Activated CD4-positive, CD25-positive, alpha-beta regulatory T cell (primary cell): ENCODE measurements around the gene FMC1.
"Not testable (repeated sequence)": the region's sequence is repeated elsewhere in the genome, so short reads cannot be mapped to it uniquely, and the experiment has no call there.

Source experiments
- DNase-seq, 4 experiments: peaks; one replicate each; lab custom pipeline; 2025; lab: John Stamatoyannopoulos, UW

FMC1 gene, protein sequence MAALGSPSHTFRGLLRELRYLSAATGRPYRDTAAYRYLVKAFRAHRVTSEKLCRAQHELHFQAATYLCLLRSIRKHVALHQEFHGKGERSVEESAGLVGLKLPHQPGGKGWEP

GRCh38 chr7:139341058-139341775, at the start of gene FMC1:
Gene FMC1, plus strand, starts transcription at chr7:139341337. Its CDS starts 48 bp downstream, at chr7:139341385.
- DNase-seq = peak; percentile 67 to 75 (median 70)

- DNase-seq = no peak
Observed at GRCh38 chr7:139292821-139293220, 48.3 kb upstream of the FMC1 start.

GRCh38 chr7:139293534-139293933, 47.6 kb upstream of the FMC1 start:
- no peak for DNase-seq

- no peak for DNase-seq
Observed at GRCh38 chr7:139294241-139294640, 46.9 kb upstream of the FMC1 start.

DNA sequence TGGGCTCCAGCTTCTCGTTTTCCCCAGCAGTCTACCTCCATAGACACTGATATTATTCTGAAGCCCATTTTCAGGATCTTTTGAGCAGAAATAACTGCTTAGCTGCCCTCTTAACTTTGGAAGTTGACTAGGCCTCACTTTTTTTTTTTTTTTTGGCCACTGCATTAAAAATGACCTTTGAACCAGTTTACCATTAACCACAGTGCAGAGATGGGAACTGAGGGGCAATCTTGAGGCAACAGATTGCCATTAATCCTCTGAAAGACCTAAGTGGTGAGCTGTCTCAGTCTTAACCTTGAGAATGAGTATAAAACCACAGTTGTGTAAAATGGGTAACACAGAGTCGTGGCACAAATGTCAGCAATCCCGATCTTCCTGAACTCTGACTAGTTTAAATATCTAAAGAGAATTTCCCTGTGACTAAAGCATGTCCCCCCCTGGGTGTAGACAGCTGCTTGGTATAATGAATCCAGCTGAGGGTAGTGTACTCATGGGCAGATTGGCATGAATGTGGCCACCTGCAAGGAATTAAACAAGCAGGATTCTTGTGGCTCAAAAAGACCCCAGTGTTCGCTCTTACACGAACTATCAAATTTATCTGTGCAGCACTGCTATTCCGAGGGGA, 46.1 kb upstream of the FMC1 start:
- DNase-seq = no peak

GRCh38 chr7:139297795-139298194, 43.3 kb upstream of the FMC1 start:
- DNase-seq = no peak

DNA sequence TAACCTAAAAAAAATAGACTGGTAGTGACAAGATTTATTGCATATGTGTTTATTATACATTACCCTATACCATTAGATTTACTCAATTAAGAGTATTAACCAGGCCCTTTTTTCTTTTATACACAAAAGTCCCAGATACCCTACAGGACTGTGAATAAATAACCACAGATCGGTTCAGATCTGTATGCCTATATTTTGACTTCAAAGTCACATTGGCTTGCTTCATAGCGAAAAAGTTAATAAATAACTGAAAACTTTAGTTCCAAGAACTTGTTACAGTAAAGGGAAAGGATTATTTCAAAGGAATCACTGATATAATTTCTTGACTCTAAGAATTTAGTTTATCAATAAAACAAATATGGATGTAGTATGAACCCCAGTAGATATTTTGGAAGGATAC, 41.8 kb upstream of the FMC1 start:
- no peak for DNase-seq

DNA sequence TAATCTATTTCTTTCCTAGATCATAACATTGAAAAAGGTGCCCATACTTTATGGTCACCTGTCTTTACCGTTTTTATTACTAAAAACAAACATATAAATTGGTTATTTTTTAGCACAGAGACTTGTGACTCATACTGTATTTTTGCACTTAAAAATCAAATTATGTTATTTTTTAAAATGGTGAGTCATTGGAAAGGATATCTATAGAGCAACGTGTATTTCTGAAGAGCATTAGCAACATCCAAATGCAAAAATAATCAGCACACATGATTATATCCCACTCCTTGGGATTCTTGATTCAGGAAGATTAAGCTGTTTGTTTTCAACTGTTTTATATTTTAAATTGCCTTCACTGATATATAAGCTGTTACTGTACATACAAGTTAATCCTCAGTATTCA, 40.7 kb upstream of the FMC1 start:
- no peak for DNase-seq

- DNase-seq = no peak
Observed at GRCh38 chr7:139304517-139304916, 36.6 kb upstream of the FMC1 start.

- DNase-seq = no peak
Observed at GRCh38 chr7:139317939-139318505, 23.1 kb upstream of the FMC1 start.

DNA sequence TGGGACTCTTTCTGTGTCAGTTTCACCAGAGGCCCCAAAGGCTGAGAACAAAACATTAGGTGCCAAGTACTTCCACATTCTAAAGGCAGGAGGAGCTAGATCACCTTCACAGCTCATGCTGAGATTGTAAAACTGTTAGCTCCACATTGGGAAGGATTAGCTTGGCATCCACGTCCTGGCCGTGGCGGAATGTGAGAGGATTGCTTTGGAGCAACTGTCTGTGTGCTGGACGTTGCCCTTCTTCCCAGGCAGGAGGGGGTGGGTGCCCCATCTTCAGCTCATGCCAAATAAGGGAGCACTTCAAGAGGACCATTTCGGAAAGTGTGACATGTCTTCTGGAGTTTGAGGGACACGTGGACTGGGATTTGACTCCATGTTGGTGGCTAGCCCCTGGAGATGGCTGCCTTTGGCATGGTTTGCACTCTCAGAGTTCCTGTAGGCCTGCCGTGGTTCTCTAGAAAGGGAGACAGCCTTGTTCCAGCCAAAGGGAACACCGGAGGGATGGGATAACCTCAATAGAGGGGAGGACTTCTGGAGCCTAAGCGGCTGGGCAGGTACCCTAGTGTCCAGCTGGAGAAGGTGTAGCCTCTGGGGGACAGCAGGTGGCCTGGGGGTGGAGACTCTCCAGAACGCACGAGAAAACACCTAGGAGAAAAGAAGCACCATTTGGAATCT, 19.9 kb upstream of the FMC1 start:
- DNase-seq = no peak

DNA sequence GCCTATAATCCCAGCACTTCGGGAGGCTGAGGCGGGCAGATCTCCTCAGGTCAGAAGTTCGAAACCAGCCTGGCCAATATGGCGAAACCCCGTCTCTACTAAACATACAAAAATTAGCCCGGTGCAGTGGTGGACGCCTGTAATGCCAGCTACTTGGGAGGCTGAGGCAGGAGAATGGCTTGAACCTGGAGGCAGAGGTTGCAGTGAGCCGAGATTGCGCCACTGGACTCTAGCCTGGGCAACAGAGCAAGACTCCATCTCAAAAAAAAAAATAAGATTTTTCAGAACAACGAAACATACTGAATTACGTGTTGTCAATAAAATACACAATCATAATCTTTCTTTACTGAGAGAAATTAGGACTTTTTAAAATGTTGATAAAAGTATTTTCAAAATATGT, 16.4 kb upstream of the FMC1 start:
- DNase-seq = not testable (repeated sequence)

DNA sequence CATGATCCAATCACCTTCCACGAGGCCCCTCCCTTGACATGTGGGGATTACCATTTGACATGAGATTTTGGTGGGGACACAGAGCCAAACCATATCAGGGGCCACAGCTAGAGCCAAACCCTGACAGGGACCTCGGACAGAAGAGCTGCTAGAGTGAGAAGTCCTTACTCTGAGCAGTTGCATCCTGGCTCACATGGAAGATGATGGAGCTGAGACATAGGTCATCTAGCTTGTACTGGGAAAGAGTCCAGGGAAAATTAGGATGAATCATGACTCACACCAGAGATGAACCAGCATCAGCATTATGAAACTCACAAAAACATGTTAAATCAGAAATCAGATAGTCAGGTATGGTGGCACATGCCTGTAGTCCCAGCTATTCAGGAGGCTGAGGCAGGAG, 12.8 kb upstream of the FMC1 start:
- DNase-seq = no peak

DNA sequence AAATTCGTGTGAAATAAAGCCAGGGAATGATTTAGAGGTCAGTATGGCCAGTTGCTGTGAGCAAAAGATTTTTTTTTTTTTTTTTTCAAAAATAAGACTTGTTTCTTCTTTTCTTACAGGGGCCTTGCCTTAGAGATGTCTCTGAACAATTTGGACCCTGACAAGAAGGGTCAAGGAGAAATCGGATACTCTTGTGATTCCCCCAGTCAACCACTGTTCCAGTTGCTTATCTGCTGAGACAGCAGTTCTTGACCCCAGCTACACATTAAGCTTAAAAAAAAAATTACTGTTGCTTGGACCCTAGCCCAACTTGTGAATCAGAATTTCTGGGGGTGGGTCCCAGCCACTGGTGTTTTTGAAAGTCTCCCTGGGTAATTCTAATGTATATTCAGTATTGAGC, 12.0 kb upstream of the FMC1 start:
- DNase-seq = no peak

DNA sequence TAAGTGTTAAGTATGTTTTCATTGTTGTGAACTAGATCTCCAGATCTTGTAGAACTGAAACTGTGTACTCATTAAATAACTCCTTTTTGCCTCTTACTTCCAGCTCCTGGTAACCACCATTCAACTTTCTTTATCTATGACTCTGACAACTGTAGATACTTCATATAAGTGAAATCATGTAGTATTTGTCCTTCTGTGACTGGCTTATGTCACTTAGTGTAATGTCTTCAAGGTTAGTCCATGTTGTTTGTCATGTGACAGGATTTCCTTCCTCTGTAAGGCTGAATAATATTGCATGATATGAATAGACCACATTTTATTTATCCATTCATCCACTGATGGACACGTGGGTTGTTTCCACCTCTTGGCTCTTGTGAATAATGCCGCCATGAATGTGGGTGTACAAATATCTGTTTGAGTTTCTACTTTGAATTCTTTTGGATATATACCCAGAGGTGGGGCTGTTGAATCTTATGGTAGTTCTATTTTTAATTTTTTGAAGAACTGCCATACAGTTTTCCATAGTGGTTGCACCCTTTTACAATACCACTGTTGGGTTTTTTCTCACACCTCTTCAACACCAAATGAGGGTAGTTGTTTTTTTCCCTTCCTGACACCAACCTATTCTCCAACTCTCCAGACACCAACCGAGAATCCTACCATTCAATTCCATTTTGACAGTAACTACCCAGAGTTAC, 10.7 kb upstream of the FMC1 start:
- no peak for DNase-seq

GRCh38 chr7:139332697-139333359, 8.3 kb upstream of the FMC1 start:
- no peak for DNase-seq

DNA sequence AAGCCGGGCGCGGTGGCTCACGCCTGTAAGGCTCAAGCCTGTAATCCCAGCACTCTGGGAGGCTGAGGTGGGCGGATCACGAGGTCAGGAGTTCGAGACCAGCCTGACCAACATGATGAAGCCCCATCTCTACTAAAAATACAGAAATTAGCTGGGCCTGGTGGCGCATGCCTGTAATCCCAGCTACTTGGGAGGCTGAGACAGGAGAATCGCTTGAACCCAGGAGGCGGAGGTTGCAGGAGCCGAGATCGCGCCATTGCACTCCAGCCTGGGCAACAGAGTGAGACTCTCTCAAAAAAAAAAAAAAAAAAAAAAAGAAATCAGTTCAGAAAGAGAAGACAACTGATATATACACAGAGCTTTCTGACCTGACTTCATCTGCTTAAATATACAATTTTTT, 7.7 kb upstream of the FMC1 start:
- not testable (repeated sequence) for DNase-seq

- DNase-seq = no peak
Observed at GRCh38 chr7:139334399-139335150, 6.6 kb upstream of the FMC1 start.

- DNase-seq = no peak
Observed at GRCh38 chr7:139339025-139339424, 2.1 kb upstream of the FMC1 start.

DNA sequence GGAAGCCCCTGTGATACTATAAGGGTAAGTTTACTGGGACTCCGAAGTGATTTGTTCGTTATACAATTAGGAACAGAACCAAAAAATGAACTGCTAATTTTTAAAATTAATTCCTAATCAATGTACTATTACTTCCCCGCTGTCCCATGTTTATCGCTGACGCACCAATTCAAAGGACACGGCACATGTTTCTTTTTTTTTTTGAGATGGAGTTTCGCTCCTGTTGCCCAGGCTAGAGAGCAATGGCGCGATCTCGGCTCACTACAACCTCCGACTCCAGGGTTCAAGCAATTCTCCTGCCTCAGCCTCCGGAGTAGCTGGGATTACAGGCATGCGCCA, 1.5 kb upstream of the FMC1 start:
- no peak for DNase-seq
